GM10266 (cell line): ENCODE results near the gene PSMD11.
A peak's percentile ranks its signal among the peaks of the same experiment; 100 is the strongest.
"Not testable (repeated sequence)": the region's sequence is repeated elsewhere in the genome, so short reads cannot be mapped to it uniquely, and the experiment has no call there.

Experiments used
- DNase-seq: peaks from one replicate; pipeline ENCODE4 v3.0.0; 2012; ENCODE audit errors: extremely low spot score
- CTCF ChIP-seq: IDR thresholded peaks from 2 replicates; pipeline ENCODE4 v1.5.1; 2012; ENCODE audit warnings: mild to moderate bottlenecking, low read depth; ENCODE audit not compliant: control insufficient read depth, insufficient read depth; ENCODE audit errors: missing control alignments

The PSMD11 gene

GRCh38 chr17:32444301-32445073, at the start of gene PSMD11:
TSS of gene PSMD11 (plus strand) at chr17:32444510. CDS start at chr17:32444524, 14 bp downstream.
- TF ChIP-seq CTCF, result peak; percentile 91
- peak; percentile 97 for DNase-seq

GRCh38 chr17:32396343-32396742, 48.0 kb upstream of the PSMD11 start:
- no peak for DNase-seq
- no peak for TF ChIP-seq CTCF

- DNase-seq, result no peak
- no peak for TF ChIP-seq CTCF
Observed at GRCh38 chr17:32398946-32399345, 45.4 kb upstream of the PSMD11 start.

- DNase-seq, result not testable (repeated sequence)
Observed at GRCh38 chr17:32410085-32410484, 34.2 kb upstream of the PSMD11 start.

- TF ChIP-seq CTCF, result no peak
- no peak for DNase-seq
Observed at GRCh38 chr17:32426894-32427293, 17.4 kb upstream of the PSMD11 start.

- no peak for TF ChIP-seq CTCF
- no peak for DNase-seq
Observed at GRCh38 chr17:32429598-32429997, 14.7 kb upstream of the PSMD11 start.

GRCh38 chr17:32440722-32441121, 3.6 kb upstream of the PSMD11 start:
- TF ChIP-seq CTCF, result no peak
- no peak for DNase-seq
